ENCODE measurements around the gene LLGL1. TPM values are rescaled to one million over a fixed set of nuclear protein-coding genes. Genes with fewer than 3 reads are reported as not detected.

Gene LLGL1
- total RNA-seq, 1 experiment from 2014 or later = 47.4 TPM

GRCh38 chr17:18201108-18201507 is 24.3 kb upstream of the LLGL1 start:
- Histone ChIP-seq H3K4me1 (ENCODE audit: insufficient read depth, low read length) (no peaks in the 10 kb centered on the region), H3K9me3 (ENCODE audit: low read length) (no peaks in the 10 kb centered on the region), H3K27ac (ENCODE audit: low read length) (no peak overlapping the region), H3K4me2 (ENCODE audit: low read length) (no peak overlapping the region), H3K79me2 (ENCODE audit: low read length) (peaks cover 87% of the 10 kb centered on the region), H3K4me3 (ENCODE audit: low read length) (no peak overlapping the region), H3F3A (ENCODE audit: low read length, unreplicated experiment) (no peaks in the 10 kb centered on the region), H3K9ac (ENCODE audit: low read length) (no peak overlapping the region), H3K36me3 (ENCODE audit: low read depth, low read length) (peaks cover 53% of the 10 kb centered on the region), H4K20me1 (ENCODE audit: low read length) (peaks cover 27% of the 10 kb centered on the region), H2AFZ (ENCODE audit: low read length) (no peak overlapping the region), H3K27me3 (ENCODE audit: low read length) (no peaks in the 10 kb centered on the region), H3K9me2 (replicated peaks; ENCODE audit: low read length) (no peaks in the 10 kb centered on the region)
- no TSS peak for BruUV-seq (replicated peaks)
- ChIA-PET CTCF (no interaction called here), POLR2A (ENCODE audit: unreplicated experiment) (no interaction called here)
- no peak for ATAC-seq
- TF ChIP-seq CTCF (conservative IDR thresholded peaks at IDR 0.05; ENCODE audit: low read depth, low read length) (no peak), EZH2phosphoT487 (IDR thresholded peaks at IDR 0.05; ENCODE audit: borderline replicate concordance, low read length) (no peak), EZH2 (IDR thresholded peaks at IDR 0.05; ENCODE audit: low read length, unreplicated experiment) (no peak)
- DNase-seq = no peak
- intact Hi-C loops (cut with micrococcal nuclease) = no loop called here

- CTCF ChIA-PET = no interaction called here
- no peak overlapping the region for H3K4me3 ChIP-seq (ENCODE audit: low read length)
- no peak for TF ChIP-seq CTCF (conservative IDR thresholded peaks at IDR 0.05; ENCODE audit: low read depth, low read length)
- TF ChIP-seq EZH2 (IDR thresholded peaks at IDR 0.05; ENCODE audit: low read length, unreplicated experiment) = no peak
- no peak for TF ChIP-seq EZH2phosphoT487 (IDR thresholded peaks at IDR 0.05; ENCODE audit: borderline replicate concordance, low read length)
- H3K27me3 ChIP-seq (ENCODE audit: low read length) = no peaks in the 10 kb centered on the region
- intact Hi-C loops (cut with micrococcal nuclease) = no loop called here
- no peak for DNase-seq
- no peaks in the 10 kb centered on the region for H3K9me2 ChIP-seq (replicated peaks; ENCODE audit: low read length)
- no peaks in the 10 kb centered on the region for H3K4me1 ChIP-seq (ENCODE audit: insufficient read depth, low read length)
- BruUV-seq (replicated peaks) = no TSS peak
- H3K9ac ChIP-seq (ENCODE audit: low read length) = no peak overlapping the region
- POLR2A ChIA-PET (ENCODE audit: unreplicated experiment) = no interaction called here
- no peaks in the 10 kb centered on the region for H3F3A ChIP-seq (ENCODE audit: low read length, unreplicated experiment)
- no peak for ATAC-seq
- H3K79me2 ChIP-seq (ENCODE audit: low read length) = peaks cover 65% of the 10 kb centered on the region
- H3K9me3 ChIP-seq (ENCODE audit: low read length) = no peaks in the 10 kb centered on the region
- H3K27ac ChIP-seq (ENCODE audit: low read length) = no peak overlapping the region
- no peak overlapping the region for H2AFZ ChIP-seq (ENCODE audit: low read length)
- peaks cover 50% of the 10 kb centered on the region for H3K36me3 ChIP-seq (ENCODE audit: low read depth, low read length)
- no peak overlapping the region for H3K4me2 ChIP-seq (ENCODE audit: low read length)
- H4K20me1 ChIP-seq (ENCODE audit: low read length) = peaks cover 17% of the 10 kb centered on the region
Measured at GRCh38 chr17:18203308-18203707, 22.1 kb upstream of the LLGL1 start.

GRCh38 chr17:18205861-18206260 is 19.6 kb upstream of the LLGL1 start:
- no peaks in the 10 kb centered on the region for H3F3A ChIP-seq (ENCODE audit: low read length, unreplicated experiment)
- H3K27ac ChIP-seq (ENCODE audit: low read length) = no peak overlapping the region
- ATAC-seq (no peak), DNase-seq (no peak)
- no peaks in the 10 kb centered on the region for H3K27me3 ChIP-seq (ENCODE audit: low read length)
- no peak overlapping the region for H3K4me3 ChIP-seq (ENCODE audit: low read length)
- H3K4me1 ChIP-seq (ENCODE audit: insufficient read depth, low read length) = no peaks in the 10 kb centered on the region
- H3K36me3 ChIP-seq (ENCODE audit: low read depth, low read length) = peaks cover 60% of the 10 kb centered on the region
- ChIA-PET CTCF (no interaction called here), POLR2A (ENCODE audit: unreplicated experiment) (no interaction called here)
- BruUV-seq (replicated peaks) = no TSS peak
- H3K9me3 ChIP-seq (ENCODE audit: low read length) = no peaks in the 10 kb centered on the region
- intact Hi-C loops (cut with micrococcal nuclease) = no loop called here
- H2AFZ ChIP-seq (ENCODE audit: low read length) = no peak overlapping the region
- H3K79me2 ChIP-seq (ENCODE audit: low read length) = peaks cover 40% of the 10 kb centered on the region
- TF ChIP-seq CTCF (conservative IDR thresholded peaks at IDR 0.05; ENCODE audit: low read depth, low read length) (no peak), EZH2 (IDR thresholded peaks at IDR 0.05; ENCODE audit: low read length, unreplicated experiment) (no peak), EZH2phosphoT487 (IDR thresholded peaks at IDR 0.05; ENCODE audit: borderline replicate concordance, low read length) (no peak)
- no peak overlapping the region for H3K9ac ChIP-seq (ENCODE audit: low read length)
- no peak overlapping the region for H3K4me2 ChIP-seq (ENCODE audit: low read length)
- peaks cover 14% of the 10 kb centered on the region for H4K20me1 ChIP-seq (ENCODE audit: low read length)
- no peaks in the 10 kb centered on the region for H3K9me2 ChIP-seq (replicated peaks; ENCODE audit: low read length)
